Activated T-cell treated with anti-CD3 and anti-CD28 coated beads for 48 hours (primary cell): Measurements from ENCODE around the gene ALOX15.
"Not testable (repeated sequence)": the region's sequence is repeated elsewhere in the genome, so short reads cannot be mapped to it uniquely, and the experiment has no call there.

Experiments
- DNase-seq: peaks from one replicate; pipeline ENCODE4 v3.0.0-alpha.2; 2020; ENCODE audit warnings: low read depth

The ALOX15 gene

GRCh38 chr17:4641297-4642195, at the start of gene ALOX15:
Gene ALOX15, minus strand, starts transcription at chr17:4641678. Its CDS starts 27 bp downstream, at chr17:4641651.
- DNase-seq = no peak

GRCh38 chr17:4690745-4691144, 49.3 kb upstream of the ALOX15 start:
- no peak for DNase-seq

GRCh38 chr17:4689872-4690271, 48.4 kb upstream of the ALOX15 start:
- DNase-seq = not testable (repeated sequence)

- not testable (repeated sequence) for DNase-seq
These were observed 42.3 kb upstream of the ALOX15 start for GRCh38 chr17:4683739-4684138.

GRCh38 chr17:4679658-4680057, 38.2 kb upstream of the ALOX15 start:
- no peak for DNase-seq

- peak; percentile 49 for DNase-seq
These were observed 37.1 kb upstream of the ALOX15 start for GRCh38 chr17:4678448-4679026.

- no peak for DNase-seq
These were observed 35.3 kb upstream of the ALOX15 start for GRCh38 chr17:4676791-4677190.

- no peak for DNase-seq
These were observed 34.3 kb upstream of the ALOX15 start for GRCh38 chr17:4675791-4676190.

GRCh38 chr17:4674685-4674998, 33.2 kb upstream of the ALOX15 start:
- no peak for DNase-seq

GRCh38 chr17:4673986-4674684, 32.7 kb upstream of the ALOX15 start:
- DNase-seq = no peak

- no peak for DNase-seq
These were observed 31.7 kb upstream of the ALOX15 start for GRCh38 chr17:4673169-4673568.

- no peak for DNase-seq
These were observed 31.3 kb upstream of the ALOX15 start for GRCh38 chr17:4672751-4673150.

- no peak for DNase-seq
These were observed 30.7 kb upstream of the ALOX15 start for GRCh38 chr17:4672055-4672630.

- no peak for DNase-seq
These were observed 25.7 kb upstream of the ALOX15 start for GRCh38 chr17:4667166-4667565.

- DNase-seq = no peak
These were observed 24.8 kb upstream of the ALOX15 start for GRCh38 chr17:4666296-4666695.

- no peak for DNase-seq
These were observed 23.5 kb upstream of the ALOX15 start for GRCh38 chr17:4665027-4665426.

- DNase-seq = no peak
These were observed 22.8 kb upstream of the ALOX15 start for GRCh38 chr17:4664230-4664629.

- DNase-seq = no peak
These were observed 22.2 kb upstream of the ALOX15 start for GRCh38 chr17:4663711-4664110.

- peak; percentile 63 for DNase-seq
These were observed 17.2 kb upstream of the ALOX15 start for GRCh38 chr17:4658478-4659305.

GRCh38 chr17:4657678-4658077, 16.2 kb upstream of the ALOX15 start:
- DNase-seq = no peak

- DNase-seq = not testable (repeated sequence)
These were observed 14.5 kb upstream of the ALOX15 start for GRCh38 chr17:4655933-4656332.

- no peak for DNase-seq
These were observed 11.5 kb upstream of the ALOX15 start for GRCh38 chr17:4652997-4653396.
